ENCODE data around the gene BRPF3.

- no peak for TF ChIP-seq CTCF (conservative IDR thresholded peaks at IDR 0.05)
- no peak for TF ChIP-seq ZFX (IDR thresholded peaks at IDR 0.05)
Observed at GRCh38 chr6:36222924-36223323, 26.4 kb downstream of the BRPF3 start.
